Effector memory CD8-positive, alpha-beta T cell (primary cell): ENCODE data around the gene NUP43.

Experiments used
- ATAC-seq: fragments of 150-1000 bp; cut with Tn5 transposase; replicated peaks from 2 replicates; pipeline ENCODE4 v1.10.0; 2021; ENCODE audit warnings: mild to moderate bottlenecking, moderate library complexity
- DNase-seq, 3 experiments: peaks; one replicate each; pipeline ENCODE4 v3.0.0; 2021
- H3K27ac Mint-ChIP-seq, 2 donors: one replicate each; pipeline ENCODE4 v1.8.0; 2022; ENCODE audit warnings: mild to moderate bottlenecking in 2 of 2, mixed read lengths in 2 of 2, moderate library complexity in 2 of 2
- H3K27me3 Mint-ChIP-seq, 2 donors: one replicate each; pipeline ENCODE4 v1.8.0; 2022; ENCODE audit warnings: mixed read lengths in 2 of 2
- H3K36me3 Mint-ChIP-seq: one replicate; pipeline ENCODE4 v1.8.0; 2022; ENCODE audit warnings: mild to moderate bottlenecking, moderate library complexity, mixed read lengths; ENCODE audit not compliant: insufficient read depth
- H3K4me1 Mint-ChIP-seq, 2 donors: one replicate each; pipeline ENCODE4 v1.8.0; 2022; ENCODE audit warnings: low read depth in 2 of 2, mixed read lengths in 2 of 2
- H3K4me3 Mint-ChIP-seq, 2 donors: one replicate each; pipeline ENCODE4 v1.8.0; 2022; ENCODE audit warnings: mild to moderate bottlenecking in 2 of 2, mixed read lengths in 2 of 2, moderate library complexity in 2 of 2
- H3K9me3 Mint-ChIP-seq, 2 donors: one replicate each; pipeline ENCODE4 v1.8.0; 2022; ENCODE audit warnings: mixed read lengths in 2 of 2
- total RNA-seq, 9 experiments: gene quantifications; one replicate each; lab custom pipeline; 2026; lab: John Stamatoyannopoulos, UW

NUP43 gene
- 13.8 to 73.8 (median 55.7) reads per million in 9 experiments for total RNA-seq

DNA sequence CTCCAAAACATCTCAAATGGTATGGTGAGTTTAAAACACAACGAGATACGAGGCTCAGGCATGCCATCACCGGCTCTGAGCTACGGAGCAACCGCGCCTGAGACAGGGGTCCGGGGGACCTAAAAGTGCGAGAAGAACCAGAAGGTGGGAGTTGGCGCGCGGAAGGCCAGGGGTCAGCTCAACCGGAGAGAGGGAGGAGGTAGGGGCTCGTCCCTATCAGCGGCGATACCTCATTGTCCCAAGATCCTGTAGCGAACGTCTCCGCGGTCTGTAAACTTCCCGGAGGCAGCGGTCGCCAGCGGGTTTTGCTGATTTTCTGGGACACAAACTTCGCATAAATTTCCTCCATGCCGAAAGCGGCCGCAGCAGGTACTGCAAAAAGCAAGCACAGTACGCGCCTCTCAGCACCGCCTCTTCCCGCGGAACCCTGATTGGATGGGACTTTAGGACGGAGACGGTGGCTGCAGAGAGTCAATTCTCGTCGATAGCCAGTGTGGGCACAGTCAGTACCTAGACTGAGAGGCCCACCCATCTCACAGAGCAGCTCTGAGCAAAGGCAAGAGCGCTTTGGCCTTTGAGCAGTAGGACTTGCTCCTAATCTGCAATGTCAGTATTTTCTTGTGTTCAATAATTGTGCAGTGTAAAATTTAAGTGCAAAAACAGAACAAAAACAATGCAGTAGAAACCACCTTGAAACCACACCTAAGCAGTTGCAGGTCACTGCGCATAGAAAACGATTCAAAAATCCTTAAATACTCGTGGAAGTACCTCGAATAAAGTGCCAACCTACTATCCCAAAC lies at the start of gene NUP43:
TSS of gene NUP43 (minus strand) at position 383 of the 800 bp plus-strand sequence. CDS start at position 349, 34 bp downstream.
- Mint-ChIP-seq H3K27ac (peak within 1 kb of the TSS; percentile 91 to 93), H3K9me3 (no peaks in the 10 kb centered on the region), H3K4me3 (peak within 1 kb of the TSS; percentile 97 to 98), H3K27me3 (no peaks in the 10 kb centered on the region), H3K36me3 (peaks cover 64% of the 10 kb centered on the region), H3K4me1 (peaks cover 23 to 26% of the 10 kb centered on the region in 2 donors)
- ATAC-seq (peak; percentile 68), DNase-seq (peak; percentile 87 to 88 (median 87))

DNA sequence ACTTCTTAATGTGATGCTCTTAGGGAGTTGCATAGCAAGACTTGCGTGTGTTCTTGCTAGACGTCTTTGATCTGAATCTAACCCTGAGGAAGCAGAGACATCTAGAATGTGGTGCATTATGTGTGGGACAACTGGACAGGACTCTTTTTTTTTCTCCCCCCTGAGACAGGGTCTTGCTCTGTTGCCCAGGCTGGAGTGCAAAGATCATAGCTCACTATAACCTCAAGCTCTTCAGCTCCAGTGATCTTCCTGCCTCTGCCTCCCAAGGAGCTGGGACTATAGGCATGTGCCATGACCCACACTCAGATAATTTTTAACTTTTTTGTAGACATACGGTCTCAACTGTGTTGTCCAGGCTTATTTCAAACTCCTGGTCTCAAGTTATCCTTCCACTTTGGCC lies 37.2 kb upstream of the NUP43 start:
- peaks cover 2 to 4% of the 10 kb centered on the region in 2 donors for H3K4me1 Mint-ChIP-seq
- H3K4me3 Mint-ChIP-seq: no peak overlapping the region
- H3K27ac Mint-ChIP-seq: no peak overlapping the region
- no peak for DNase-seq
- ATAC-seq: no peak
- H3K9me3 Mint-ChIP-seq: no peaks in the 10 kb centered on the region
- peaks cover 29% of the 10 kb centered on the region for H3K36me3 Mint-ChIP-seq
- no peaks in the 10 kb centered on the region for H3K27me3 Mint-ChIP-seq

DNA sequence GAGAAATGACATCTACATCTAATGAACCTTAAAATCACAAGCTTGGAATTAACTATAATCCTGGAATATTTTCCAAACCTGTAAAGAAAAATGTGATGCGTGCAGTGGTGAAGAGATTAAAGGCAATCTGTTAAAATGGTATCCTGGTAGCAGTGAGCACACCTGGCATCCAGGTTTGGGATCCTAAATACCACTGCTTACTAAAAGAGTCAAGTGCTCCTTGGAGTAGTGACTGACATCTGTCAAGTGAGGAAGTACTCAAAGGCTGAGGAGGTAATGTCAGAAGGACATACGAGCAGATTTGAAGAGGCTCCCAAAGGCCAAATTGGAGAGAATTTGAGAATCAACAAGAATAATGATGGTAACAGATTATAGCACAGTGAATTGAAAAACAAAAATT lies 36.0 kb upstream of the NUP43 start:
- DNase-seq: no peak
- H3K9me3 Mint-ChIP-seq: no peaks in the 10 kb centered on the region
- peaks cover 33% of the 10 kb centered on the region for H3K36me3 Mint-ChIP-seq
- no peak overlapping the region for H3K27ac Mint-ChIP-seq
- no peaks in the 10 kb centered on the region for H3K27me3 Mint-ChIP-seq
- H3K4me1 Mint-ChIP-seq: peaks cover 0 to 2% of the 10 kb centered on the region in 2 donors
- H3K4me3 Mint-ChIP-seq: no peak overlapping the region
- ATAC-seq: no peak

DNA sequence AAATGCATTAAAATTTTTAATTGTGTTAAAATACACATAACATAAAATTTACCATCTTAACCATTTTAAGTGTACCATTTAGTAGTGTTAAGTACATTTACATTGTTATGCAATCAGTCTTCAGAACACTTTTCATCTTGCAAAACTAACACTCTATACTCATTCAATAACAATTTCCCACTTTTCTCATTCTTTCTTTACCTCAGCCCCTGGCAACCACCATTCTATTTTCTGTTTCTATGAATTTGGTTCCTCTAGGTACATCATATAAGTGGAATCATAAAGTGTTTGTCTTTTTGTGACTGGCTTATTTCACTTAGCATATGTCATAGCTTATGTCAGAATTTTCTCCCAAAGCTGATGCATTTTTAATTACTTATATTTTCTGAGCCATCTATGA lies 35.4 kb upstream of the NUP43 start:
- no peak overlapping the region for H3K27ac Mint-ChIP-seq
- no peak overlapping the region for H3K4me3 Mint-ChIP-seq
- H3K27me3 Mint-ChIP-seq: no peaks in the 10 kb centered on the region
- H3K4me1 Mint-ChIP-seq: no peaks in the 10 kb centered on the region
- no peaks in the 10 kb centered on the region for H3K9me3 Mint-ChIP-seq
- peaks cover 39% of the 10 kb centered on the region for H3K36me3 Mint-ChIP-seq
- ATAC-seq: no peak
- DNase-seq: no peak

GRCh38 chr6:149779644-149779963 lies 33.3 kb upstream of the NUP43 start:
- Mint-ChIP-seq H3K9me3 (no peaks in the 10 kb centered on the region), H3K4me1 (no peaks in the 10 kb centered on the region), H3K4me3 (no peak overlapping the region), H3K27me3 (no peaks in the 10 kb centered on the region), H3K27ac (peak overlapping the region; percentile 4 to 76), H3K36me3 (peaks cover 59% of the 10 kb centered on the region)
- DNase-seq (no peak), ATAC-seq (no peak)

DNA sequence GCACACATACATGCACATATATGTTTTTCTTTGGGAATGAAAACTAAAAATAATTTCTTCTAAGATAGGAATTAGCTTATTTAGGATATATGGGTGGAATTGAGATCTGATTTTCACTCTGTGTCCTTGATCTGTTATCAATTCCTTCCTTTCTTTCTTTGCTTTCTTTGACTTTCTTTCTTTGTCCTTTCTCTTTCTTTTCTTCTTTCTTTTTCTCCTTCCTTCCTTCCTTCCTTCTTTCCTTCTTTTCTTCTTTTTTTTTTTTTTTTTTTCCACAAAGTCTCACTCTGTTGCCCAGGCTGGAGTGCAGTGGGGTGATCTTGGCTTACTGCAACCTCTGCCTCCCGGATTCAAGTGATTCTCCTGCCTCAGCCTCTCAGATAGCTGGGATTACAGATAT lies 31.3 kb upstream of the NUP43 start:
- peaks cover 74% of the 10 kb centered on the region for H3K36me3 Mint-ChIP-seq
- ATAC-seq (no peak), DNase-seq (no peak)
- H3K27ac Mint-ChIP-seq: no peak overlapping the region
- no peaks in the 10 kb centered on the region for H3K4me1 Mint-ChIP-seq
- no peak overlapping the region for H3K4me3 Mint-ChIP-seq
- H3K27me3 Mint-ChIP-seq: no peaks in the 10 kb centered on the region
- H3K9me3 Mint-ChIP-seq: no peaks in the 10 kb centered on the region

GRCh38 chr6:149771925-149772324 lies 25.6 kb upstream of the NUP43 start:
- peaks cover 79% of the 10 kb centered on the region for H3K36me3 Mint-ChIP-seq
- no peaks in the 10 kb centered on the region for H3K9me3 Mint-ChIP-seq
- no peaks in the 10 kb centered on the region for H3K27me3 Mint-ChIP-seq

GRCh38 chr6:149771185-149771584 lies 24.9 kb upstream of the NUP43 start:
- Mint-ChIP-seq H3K9me3 (no peaks in the 10 kb centered on the region), H3K4me1 (peaks cover 2 to 18% of the 10 kb centered on the region in 2 donors), H3K4me3 (no peak overlapping the region), H3K27ac (peak overlapping the region; percentile 9 to 79), H3K36me3 (peaks cover 74% of the 10 kb centered on the region), H3K27me3 (no peaks in the 10 kb centered on the region)
- DNase-seq: no peak
- ATAC-seq: no peak

More at GRCh38 chr6:149771925-149772324, 25.6 kb upstream of the NUP43 start:
- DNase-seq (no peak), ATAC-seq (no peak)
- no peak overlapping the region for H3K27ac Mint-ChIP-seq
- no peak overlapping the region for H3K4me3 Mint-ChIP-seq
- peaks cover 2 to 14% of the 10 kb centered on the region in 2 donors for H3K4me1 Mint-ChIP-seq

GRCh38 chr6:149769676-149770075 lies 23.3 kb upstream of the NUP43 start:
- peaks cover 67% of the 10 kb centered on the region for H3K36me3 Mint-ChIP-seq
- H3K9me3 Mint-ChIP-seq: no peaks in the 10 kb centered on the region
- peaks cover 2 to 18% of the 10 kb centered on the region in 2 donors for H3K4me1 Mint-ChIP-seq
- H3K27ac Mint-ChIP-seq: no peak overlapping the region
- no peak overlapping the region for H3K4me3 Mint-ChIP-seq
- DNase-seq (no peak), ATAC-seq (no peak)
- no peaks in the 10 kb centered on the region for H3K27me3 Mint-ChIP-seq

GRCh38 chr6:149766156-149766769 lies 19.9 kb upstream of the NUP43 start:
- peak overlapping the region in 1 of 2 donors; percentile 77 for H3K27ac Mint-ChIP-seq
- no peaks in the 10 kb centered on the region for H3K9me3 Mint-ChIP-seq
- H3K4me3 Mint-ChIP-seq: no peak overlapping the region
- H3K27me3 Mint-ChIP-seq: no peaks in the 10 kb centered on the region
- peaks cover 6 to 27% of the 10 kb centered on the region in 2 donors for H3K4me1 Mint-ChIP-seq
- ATAC-seq (no peak), DNase-seq (no peak)
- H3K36me3 Mint-ChIP-seq: peaks cover 38% of the 10 kb centered on the region

DNA sequence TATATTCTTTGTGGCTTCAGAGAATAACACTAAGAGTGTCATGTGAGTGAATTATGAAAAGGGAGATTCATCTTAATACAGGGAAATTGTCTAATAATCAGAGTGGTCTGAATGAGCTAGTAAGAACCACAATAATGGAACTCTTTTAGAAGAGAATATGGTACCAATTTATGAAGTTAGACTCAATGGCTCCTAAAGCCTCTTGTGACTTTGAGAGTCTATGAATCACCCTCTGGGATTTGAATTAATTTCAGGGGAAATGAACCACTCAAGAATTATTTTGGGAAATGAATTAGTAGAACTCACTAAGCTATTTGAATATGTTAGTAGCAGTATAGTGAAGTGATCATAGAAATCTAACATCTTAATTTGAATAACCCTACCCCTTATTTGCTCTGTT lies 17.5 kb upstream of the NUP43 start:
- peaks cover 13 to 26% of the 10 kb centered on the region in 2 donors for H3K4me1 Mint-ChIP-seq
- H3K36me3 Mint-ChIP-seq: peaks cover 31% of the 10 kb centered on the region
- ATAC-seq (no peak), DNase-seq (no peak)
- H3K4me3 Mint-ChIP-seq: no peak overlapping the region
- H3K9me3 Mint-ChIP-seq: no peaks in the 10 kb centered on the region
- H3K27me3 Mint-ChIP-seq: no peaks in the 10 kb centered on the region
- H3K27ac Mint-ChIP-seq: no peak overlapping the region

- Mint-ChIP-seq H3K9me3 (no peaks in the 10 kb centered on the region), H3K4me3 (no peak overlapping the region), H3K4me1 (peaks cover 13 to 20% of the 10 kb centered on the region in 2 donors), H3K36me3 (peaks cover 21% of the 10 kb centered on the region), H3K27ac (no peak overlapping the region), H3K27me3 (no peaks in the 10 kb centered on the region)
- ATAC-seq (peak; percentile 17), DNase-seq (no peak)
Measured at GRCh38 chr6:149761438-149761837, 15.1 kb upstream of the NUP43 start.

DNA sequence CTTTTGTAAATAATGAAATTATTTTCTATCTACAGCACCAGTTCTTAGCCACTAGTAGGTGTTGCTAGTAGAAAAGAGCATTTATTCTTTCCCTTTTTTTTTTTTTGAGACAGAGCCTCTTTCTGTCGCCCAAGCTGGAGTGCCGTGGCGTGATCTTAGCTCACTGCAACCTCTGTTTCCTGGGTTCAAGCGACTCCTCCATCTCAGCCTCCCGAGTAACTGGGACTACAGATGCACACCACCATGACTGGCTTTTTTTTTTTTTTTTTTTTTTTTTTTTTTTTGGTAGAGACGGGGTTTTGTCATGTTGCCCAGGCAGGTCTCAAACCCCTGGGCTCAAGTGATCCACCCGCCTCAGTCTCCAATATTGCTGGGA lies 9.9 kb upstream of the NUP43 start:
- no peak overlapping the region for H3K4me3 Mint-ChIP-seq
- H3K27me3 Mint-ChIP-seq: no peaks in the 10 kb centered on the region
- ATAC-seq (no peak), DNase-seq (no peak)
- H3K4me1 Mint-ChIP-seq: peaks cover 13 to 20% of the 10 kb centered on the region in 2 donors
- peaks cover 21% of the 10 kb centered on the region for H3K36me3 Mint-ChIP-seq
- no peak overlapping the region for H3K27ac Mint-ChIP-seq
- no peaks in the 10 kb centered on the region for H3K9me3 Mint-ChIP-seq
